Measurements from ENCODE around the gene CYSTM1.

GRCh38 chr5:140205216-140205615 lies 30.2 kb downstream of the CYSTM1 start:
- TF ChIP-seq EZH2phosphoT487 (IDR thresholded peaks at IDR 0.05; ENCODE audit: insufficient read depth, low read depth) (no peak), EZH2 (IDR thresholded peaks at IDR 0.05; ENCODE audit: insufficient read depth, poor library complexity, severe bottlenecking) (no peak)

Data from GM23248 (cell line).